ENCODE results near the gene PRDM11. TPM values are rescaled to one million over a fixed set of nuclear protein-coding genes. Genes with fewer than 3 reads are reported as not detected.

Gene PRDM11
- total RNA-seq, 1 donor from 2014 or later: 17.3 TPM

DNA sequence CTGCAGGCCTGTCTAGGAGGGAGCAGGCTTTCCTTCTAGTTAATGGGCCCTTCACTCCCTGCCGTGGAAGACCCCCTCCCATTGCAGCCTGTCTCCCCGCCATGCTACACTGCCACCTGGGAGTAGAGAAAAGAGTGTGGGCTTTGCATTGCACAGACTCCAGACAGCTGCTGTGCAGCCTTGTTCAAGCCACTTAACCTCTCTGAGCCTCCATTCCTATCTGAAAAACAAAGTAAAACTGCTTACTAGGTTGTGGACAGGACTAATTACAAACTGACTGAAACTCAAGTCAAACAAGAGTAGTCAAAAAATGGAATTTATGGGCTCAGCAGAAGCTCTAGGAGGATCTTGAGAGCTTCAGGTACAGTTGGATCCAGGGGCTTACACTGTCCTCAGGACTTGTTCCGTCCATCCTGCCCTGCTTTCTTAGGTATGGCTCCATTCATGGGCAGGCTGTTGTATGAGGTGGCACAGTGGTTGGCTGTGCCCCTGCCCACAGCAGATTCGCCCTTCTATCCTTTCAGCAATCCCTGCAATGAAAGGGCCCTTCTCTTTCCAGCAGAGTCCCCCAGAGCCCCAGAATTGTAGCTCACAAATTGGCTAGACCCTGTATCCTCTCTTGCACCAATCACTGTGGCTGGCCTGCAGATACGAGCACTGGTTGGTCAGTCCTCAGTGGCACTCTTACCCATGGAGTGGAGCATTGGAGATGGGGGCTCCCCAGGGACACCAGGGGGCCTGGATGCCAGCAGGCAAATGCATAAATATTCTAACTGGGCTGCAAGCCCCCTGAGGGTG is 19.6 kb downstream of the PRDM11 start:
- ATAC-seq (ENCODE audit: poor library complexity) (no peak), DNase-seq (no peak)
- intact Hi-C loops (cut with DNase I): no loop called here

DNA sequence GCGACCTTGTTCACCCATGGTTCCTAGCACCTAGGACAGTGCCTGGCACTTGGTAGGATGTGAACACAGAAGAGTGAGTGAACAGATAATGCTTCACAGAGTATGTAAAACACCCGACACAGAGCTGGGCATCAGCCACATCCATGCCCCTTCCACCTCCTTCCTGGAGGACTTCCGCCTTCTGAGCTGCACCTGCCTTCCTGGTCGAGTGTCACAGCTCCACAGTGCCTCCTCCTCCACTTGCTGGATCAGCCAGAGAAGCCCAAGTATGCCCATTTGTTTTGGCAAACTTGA is 20.1 kb downstream of the PRDM11 start:
- ATAC-seq (ENCODE audit: poor library complexity) (no peak), DNase-seq (no peak)
- intact Hi-C loops (cut with DNase I): no loop called here

DNA sequence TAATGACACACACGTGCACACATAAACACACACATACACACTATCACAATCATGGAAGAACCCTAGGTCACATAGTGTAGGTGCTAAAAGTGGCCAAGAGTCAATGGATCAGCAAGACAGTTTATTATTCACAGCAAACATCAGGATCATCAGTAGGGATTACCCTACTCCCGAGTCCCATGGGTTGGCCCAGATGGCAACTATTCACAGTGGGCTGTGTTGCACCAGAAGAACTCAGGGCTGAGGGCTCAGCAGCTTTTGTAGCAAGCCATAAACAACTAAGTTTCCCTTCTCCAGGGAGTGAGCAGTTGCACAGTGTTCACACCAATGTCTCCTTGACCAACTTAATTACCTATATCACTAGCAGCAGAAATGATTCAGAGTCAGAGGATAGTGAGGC is 20.8 kb downstream of the PRDM11 start:
- intact Hi-C loops (cut with DNase I): no loop called here
- DNase-seq (no peak), ATAC-seq (ENCODE audit: poor library complexity) (no peak)

DNA sequence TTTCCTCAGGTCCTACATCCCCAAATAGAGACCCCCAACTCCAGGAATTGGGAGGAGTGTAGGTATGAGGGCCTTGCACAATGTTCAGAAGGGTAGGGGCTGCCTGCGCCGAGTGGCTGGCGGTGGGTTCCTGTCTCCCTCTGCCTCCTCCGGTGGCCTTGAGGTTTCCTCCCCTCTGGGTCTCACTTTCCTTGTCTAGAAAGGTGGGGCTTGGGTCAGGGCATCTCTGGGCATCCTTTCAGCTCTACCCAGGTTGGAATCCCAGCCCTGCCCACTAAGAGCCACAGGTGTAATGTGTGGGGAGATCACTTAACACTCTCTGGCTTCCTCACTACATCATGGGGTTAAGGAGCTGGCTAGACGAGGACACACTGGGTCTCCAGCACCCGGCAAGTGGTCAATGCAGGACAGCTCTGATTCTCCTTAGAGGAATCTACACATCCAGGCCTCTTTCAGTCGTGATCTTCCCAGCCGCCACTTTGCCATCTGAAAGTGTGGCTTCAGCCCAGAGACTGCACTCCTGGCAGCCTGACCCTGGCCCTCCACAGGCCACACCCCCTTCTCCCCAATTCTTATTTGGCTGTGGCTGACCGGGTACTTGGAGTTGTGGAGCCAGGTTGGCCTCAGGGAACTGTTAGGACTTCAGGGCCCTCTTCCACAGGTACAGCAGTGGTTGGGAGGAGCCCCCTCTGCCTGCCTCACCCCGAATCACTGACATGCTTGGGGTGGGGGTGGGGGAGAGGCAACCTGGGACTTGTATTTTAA is 22.1 kb downstream of the PRDM11 start:
- intact Hi-C loops (cut with DNase I): no loop called here
- DNase-seq (no peak), ATAC-seq (ENCODE audit: poor library complexity) (no peak)

DNA sequence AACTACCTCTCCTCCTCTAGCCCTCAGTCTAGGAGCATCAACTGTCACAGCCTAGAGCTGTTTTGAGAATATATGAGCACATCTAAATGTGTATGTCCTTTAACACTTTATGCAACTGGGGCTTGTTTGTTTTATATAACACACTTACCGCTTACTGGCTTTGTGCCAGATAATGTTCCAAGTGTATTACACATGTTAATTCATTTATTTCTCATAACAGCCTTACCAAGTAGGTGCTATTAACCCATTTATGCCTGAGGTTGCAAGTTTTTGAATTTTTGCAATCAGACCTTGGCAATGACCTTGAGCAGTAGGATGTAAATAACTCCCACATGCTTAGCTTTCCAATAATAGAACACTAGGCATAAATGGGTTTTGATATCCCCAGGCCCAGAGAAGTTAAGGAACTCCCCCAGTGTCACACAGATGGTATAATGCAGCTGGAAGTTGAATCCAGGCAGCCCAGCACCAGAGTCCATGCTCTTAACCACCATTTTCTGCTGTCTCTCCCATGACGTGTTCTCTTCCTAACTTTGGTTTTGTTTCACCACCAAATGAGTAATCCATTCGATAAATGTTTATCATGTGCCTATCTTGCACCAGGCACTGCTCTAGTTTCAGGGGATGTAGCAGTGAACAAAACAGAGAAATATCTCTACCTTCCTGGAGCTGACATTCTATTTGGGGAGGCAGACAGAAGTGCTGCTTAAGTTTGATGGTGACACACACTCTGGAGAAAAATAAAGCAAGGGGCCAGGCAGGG is 23.1 kb downstream of the PRDM11 start:
- DNase-seq: no peak
- ATAC-seq (ENCODE audit: poor library complexity): no peak
- intact Hi-C loops (cut with DNase I): no loop called here

DNA sequence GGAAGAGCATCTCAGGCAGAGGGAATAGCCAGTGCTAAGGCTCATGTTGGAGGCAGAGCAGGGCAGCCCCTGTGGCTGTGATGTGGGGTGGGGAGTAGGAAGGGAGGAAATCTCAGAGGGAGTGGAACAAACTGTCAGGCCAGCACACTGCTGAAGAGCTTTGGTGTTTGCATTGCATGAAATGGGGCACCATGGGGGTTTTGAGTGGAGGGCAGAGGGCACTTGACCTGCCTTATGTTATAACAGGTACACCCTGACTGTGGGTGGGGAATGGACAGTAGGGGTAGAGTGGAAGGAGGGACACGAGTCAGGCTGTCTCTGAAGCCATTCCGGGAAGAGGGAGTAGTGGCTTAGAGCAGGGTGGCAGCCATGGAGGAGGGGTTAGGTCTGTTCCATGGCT is 24.0 kb downstream of the PRDM11 start:
- no peak for DNase-seq
- intact Hi-C loops (cut with DNase I): no loop called here
- ATAC-seq (ENCODE audit: poor library complexity): no peak

DNA sequence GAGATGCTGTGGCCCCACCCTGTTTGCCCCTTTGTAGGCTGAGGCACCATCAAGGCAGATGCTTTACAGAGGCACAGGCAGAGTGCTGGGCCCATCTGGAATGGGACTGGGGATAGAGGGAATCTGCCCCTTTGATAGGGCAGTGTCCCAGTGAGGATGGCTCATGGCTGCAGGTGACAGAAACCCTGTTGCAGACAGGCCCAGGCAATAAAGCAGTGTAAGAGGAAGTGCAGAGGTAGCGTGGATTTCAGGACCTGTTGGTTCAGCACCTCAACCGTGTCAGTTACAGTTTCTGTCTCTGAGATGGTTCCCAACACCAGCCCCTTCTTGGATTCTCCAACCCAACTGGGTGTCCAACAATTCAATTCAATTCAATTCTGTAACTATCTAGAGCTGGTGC is 25.1 kb downstream of the PRDM11 start:
- intact Hi-C loops (cut with DNase I): no loop called here
- ATAC-seq (ENCODE audit: poor library complexity) (no peak), DNase-seq (no peak)

DNA sequence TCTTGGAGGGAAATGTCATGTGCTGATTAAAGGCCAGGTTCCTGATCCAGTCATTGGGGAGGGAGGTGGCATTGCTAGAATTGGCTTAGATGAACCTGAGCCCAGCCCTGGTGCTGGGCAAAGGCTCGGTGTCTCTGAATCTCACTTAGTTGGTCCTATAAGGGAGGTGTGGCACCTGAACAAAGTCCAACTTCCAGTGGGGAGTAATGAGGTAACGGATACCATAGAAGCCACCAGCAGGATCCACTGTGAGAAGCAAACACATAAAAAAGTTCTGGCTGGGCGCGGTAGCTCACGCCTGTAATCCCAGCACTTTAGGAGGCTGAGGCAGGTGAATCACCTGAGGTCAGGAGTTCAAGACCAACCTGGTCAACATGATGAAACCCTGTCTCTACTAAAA is 26.6 kb downstream of the PRDM11 start:
- intact Hi-C loops (cut with DNase I): no loop called here
- DNase-seq: no peak
- ATAC-seq (ENCODE audit: poor library complexity): no peak

DNA sequence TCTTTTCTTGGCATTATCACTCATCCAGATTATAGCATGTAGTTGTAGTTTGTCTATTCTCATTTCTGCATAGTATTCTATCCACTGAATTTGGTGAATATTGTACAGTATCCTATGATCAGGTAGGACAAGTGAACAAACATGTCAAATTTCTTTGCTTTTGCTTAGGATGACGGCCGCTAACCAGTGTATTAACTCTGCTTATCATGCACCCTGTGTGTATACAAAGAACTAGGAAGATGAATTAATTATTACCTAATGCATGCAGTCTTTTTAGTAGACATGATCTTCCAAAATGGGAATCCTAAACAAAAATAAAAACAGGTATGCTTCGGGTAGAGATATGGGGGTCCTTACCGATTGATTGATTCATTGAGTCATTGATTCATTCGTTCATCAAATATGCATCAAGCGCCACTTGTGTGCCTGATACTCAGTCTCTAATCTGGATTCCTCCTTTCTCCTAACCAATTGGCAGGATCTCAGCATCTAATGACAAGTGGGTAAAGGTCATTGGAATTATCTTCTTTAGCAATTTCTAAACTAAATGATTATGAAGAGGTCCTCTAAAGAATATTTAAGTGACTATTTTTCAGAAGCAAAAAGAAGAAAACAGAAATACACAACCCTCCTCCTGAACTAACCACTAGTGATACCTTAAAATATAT is 27.9 kb downstream of the PRDM11 start:
- ATAC-seq (ENCODE audit: poor library complexity): no peak
- DNase-seq: no peak

DNA sequence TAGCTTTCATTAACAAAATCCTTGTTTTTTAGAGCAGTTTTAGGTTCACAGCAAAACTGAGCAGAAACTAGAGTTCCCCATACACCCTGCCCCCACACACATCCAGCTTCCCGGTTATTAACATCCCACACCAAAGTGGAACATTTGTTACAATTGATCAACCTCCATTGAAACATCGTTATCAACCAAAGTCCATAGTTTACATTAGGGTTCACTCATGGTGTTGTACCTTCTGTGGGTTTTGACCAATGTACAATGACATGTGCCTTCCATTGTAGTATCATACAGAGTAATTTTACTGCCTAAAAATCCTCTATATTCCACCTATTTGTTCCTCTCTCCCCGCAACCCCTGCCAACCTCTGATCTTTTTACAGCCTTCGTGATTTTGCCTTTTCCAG is 28.5 kb downstream of the PRDM11 start:
- ATAC-seq (ENCODE audit: poor library complexity) (no peak), DNase-seq (no peak)
- intact Hi-C loops (cut with DNase I): no loop called here

More for the DNA sequence above, 27.9 kb downstream of the PRDM11 start:
- intact Hi-C loops (cut with DNase I): no loop called here

DNA sequence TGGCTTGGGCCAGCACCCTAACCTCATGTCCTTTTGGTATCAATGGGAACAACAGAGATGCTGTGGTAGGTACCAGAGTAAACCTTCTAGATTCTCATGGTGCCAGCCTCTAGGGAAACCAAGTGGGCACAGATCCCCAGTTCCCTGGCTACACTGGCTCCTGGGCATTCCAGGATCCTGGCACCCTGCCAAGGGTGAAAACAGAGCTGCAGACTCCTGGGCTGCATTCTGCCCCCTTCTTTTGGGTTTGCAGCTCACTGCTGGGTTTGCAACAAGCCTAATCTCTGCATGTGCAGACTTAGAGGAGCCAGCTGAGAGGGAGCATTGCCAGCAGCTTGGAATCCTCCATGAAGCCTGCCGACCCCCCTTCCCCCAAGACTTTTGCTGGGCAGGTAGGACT is 30.6 kb downstream of the PRDM11 start:
- DNase-seq (no peak), ATAC-seq (ENCODE audit: poor library complexity) (no peak)
- intact Hi-C loops (cut with DNase I): no loop called here

DNA sequence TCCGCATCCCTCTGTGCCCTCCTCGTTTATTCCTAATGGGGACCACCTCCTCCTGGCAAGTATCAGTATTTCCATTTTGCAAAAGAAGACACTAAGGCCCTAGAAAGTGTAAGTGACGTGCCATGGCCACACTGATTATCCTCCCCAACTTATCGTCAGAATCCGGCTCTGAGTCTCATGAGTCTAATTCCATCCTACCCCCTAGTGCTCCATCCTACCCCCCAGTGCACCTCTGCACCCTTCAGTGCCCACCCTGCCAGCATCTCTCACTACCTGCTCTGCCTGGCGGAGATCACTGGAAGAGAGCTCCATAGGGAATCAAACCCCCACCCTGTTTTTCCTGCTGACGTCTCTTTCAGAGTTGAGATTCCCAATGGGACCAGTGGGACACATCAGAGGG is 31.8 kb downstream of the PRDM11 start:
- DNase-seq (no peak), ATAC-seq (ENCODE audit: poor library complexity) (no peak)
- intact Hi-C loops (cut with DNase I): no loop called here

DNA sequence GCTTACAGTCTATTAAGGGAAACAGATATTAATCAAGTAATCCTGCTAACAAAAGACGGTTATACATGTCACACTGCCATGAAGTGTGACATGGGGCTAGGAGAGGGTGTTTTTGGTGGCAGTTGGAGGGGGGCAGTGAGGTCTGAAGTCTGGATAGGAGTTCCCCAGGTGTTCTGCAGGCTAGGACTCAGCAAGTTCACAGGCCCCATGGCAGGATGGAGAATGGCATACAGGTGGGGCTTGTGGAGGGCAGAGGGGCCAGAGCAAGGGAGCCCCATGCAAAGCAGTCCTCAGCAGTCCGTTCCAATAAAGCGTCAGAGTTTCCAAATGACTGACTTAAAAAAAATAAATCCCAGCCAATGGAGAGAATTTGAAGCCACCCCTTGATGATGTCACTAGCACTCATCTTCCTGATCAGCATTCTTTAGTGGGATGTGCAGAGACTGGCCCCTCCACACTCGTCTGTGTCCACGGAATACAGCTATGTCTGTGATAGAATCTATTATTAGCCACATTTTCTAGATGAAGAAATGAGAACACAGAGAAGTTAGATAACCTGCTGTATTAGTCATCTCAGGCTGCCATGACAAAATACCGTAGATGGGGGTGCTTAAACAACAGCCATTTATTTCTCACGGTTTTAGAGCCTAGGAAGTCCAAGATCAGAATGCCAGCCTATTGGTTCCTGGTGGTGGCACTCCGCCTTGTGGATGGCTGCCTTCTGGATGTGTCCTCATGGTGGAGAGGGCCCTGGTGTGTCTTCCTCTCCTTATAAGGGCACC is 32.6 kb downstream of the PRDM11 start:
- DNase-seq (no peak), ATAC-seq (ENCODE audit: poor library complexity) (no peak)
- intact Hi-C loops (cut with DNase I): no loop called here

DNA sequence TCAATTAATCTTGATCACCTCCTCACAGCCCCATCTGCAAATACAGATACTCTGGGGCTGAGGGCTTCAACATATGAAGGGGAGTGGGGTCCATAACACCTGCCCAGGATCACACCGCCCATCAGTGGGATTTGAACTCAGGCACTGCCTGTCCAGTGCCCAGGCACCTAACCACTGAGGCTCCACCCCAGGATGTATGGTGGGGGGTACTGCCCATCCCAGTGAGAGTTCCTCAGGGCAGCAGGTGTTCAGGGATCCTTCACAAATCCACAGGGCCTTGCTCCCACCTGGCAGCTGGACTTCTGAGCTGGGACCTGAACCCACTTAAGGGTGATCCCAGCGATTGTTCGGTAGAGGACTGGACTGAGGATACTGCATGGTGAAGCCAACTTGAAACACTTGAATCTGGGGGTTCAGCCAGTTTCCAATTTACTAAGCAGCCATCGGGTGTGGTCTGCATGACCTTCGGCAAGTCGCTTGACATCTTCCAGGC is 33.3 kb downstream of the PRDM11 start:
- ATAC-seq (ENCODE audit: poor library complexity) (no peak), DNase-seq (no peak)
- intact Hi-C loops (cut with DNase I): no loop called here

DNA sequence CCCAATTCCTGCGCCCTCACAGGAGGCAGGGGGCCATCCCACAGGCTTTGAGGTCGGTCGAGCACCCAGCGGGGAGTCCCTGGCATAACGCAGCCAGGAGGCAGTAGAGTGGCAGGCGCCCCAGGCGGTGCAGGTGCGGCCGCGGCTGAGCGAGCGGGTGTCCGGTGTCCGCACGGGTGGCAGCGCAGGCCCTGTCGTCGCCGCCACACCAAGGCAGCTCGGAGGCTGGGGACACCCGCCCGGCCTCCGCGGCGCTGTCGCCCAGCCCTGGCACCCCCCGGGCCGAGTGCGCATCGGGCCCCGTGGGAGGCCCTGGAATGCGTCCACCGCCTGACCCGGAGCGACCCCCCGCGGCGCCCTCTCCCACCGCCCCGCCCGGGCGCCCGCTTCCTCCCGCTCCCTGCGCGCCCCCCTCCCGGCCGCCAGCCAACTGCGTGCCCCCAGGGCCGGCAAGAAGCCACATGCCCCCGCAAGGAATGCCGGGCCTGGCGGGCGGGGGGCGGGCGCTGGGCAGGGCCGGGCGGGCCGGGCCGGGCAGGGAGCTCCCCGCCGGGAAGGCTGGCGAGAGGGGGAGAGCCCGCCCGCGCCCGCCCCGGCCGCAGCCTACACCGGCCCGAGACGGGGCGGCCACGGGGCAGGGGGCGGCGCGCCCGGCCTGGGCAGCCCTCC is 33.9 kb downstream of the PRDM11 start:
- peak; percentile 80 for ATAC-seq (ENCODE audit: poor library complexity)
- peak; percentile 68 for DNase-seq
- intact Hi-C loops (cut with DNase I): no loop called here

DNA sequence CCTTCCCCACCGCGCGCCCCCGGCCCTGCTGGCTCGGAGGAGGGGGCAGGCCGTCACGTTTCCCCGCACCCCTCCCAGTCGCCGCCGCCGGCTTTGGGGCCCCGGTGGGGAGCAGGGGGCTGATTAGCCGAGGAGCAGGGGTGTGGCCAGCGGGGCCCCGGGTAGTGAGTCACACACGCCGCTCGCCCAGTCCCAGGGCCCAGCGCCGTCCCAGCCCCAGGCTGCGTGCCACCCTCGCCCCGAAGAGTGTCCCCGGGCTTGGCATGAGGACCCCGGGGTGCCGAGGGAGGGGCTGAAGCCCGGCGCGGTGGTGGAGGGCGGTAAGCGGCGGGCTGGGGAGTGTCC is 34.4 kb downstream of the PRDM11 start:
- peak; percentile 78 for ATAC-seq (ENCODE audit: poor library complexity)
- intact Hi-C loops (cut with DNase I): no loop called here
- DNase-seq: peak; percentile 78

DNA sequence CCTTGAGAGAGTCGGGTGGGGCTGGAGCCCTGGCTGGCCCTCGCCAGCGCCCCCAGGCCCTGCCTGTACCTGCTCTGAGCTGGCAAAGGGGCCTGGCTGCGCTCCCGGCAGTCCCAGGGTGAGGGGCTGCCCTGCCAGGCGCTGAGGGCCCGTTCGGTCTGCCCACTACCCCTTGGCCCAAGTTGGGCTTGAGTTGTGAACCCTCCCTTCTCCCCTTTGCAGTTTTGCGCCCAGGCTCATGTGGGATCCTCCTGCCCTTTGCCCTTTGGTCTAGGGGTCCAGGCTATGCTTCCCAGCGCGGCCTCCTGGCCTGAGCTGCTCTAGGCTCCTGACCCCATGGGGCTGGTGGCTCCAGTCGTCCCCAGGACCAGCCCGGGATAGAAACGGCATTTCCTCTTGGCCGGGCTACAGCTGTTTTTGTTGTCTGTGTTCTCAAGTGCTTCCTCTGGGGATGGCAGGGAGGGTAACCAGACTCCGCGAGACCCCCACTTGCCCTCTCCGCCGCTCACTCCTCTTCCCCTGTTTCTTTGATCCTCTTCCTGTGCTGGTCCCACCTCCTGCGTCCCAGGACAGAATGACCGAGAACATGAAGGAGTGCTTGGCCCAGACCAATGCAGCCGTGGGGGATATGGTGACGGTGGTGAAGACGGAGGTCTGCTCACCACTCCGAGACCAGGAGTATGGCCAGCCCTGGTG is 34.9 kb downstream of the PRDM11 start:
- DNase-seq (no peak), ATAC-seq (ENCODE audit: poor library complexity) (peak; percentile 13)
- intact Hi-C loops (cut with DNase I): no loop called here

Measured in Right ventricle myocardium superior (tissue), 1 donor.